ENCODE data around the gene ARHGAP33.

The ARHGAP33 gene

GRCh38 chr19:35731353-35731752 lies 44.0 kb upstream of the ARHGAP33 start:
- no peak for TF ChIP-seq EZH2phosphoT487 (IDR thresholded peaks at IDR 0.05; ENCODE audit: borderline replicate concordance)
- TF ChIP-seq, protein P1, sequence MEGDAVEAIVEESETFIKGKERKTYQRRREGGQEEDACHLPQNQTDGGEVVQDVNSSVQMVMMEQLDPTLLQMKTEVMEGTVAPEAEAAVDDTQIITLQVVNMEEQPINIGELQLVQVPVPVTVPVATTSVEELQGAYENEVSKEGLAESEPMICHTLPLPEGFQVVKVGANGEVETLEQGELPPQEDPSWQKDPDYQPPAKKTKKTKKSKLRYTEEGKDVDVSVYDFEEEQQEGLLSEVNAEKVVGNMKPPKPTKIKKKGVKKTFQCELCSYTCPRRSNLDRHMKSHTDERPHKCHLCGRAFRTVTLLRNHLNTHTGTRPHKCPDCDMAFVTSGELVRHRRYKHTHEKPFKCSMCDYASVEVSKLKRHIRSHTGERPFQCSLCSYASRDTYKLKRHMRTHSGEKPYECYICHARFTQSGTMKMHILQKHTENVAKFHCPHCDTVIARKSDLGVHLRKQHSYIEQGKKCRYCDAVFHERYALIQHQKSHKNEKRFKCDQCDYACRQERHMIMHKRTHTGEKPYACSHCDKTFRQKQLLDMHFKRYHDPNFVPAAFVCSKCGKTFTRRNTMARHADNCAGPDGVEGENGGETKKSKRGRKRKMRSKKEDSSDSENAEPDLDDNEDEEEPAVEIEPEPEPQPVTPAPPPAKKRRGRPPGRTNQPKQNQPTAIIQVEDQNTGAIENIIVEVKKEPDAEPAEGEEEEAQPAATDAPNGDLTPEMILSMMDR (conservative IDR thresholded peaks at IDR 0.05; ENCODE audit: low read length), result no peak
- H3K9me3 ChIP-seq (ENCODE audit: insufficient read depth, low read depth, low read length), result no peaks in the 10 kb centered on the region
- no peaks in the 10 kb centered on the region for H3K4me1 ChIP-seq (ENCODE audit: insufficient read depth, low read length, poor library complexity, severe bottlenecking)
- H3K9me2 ChIP-seq (replicated peaks; ENCODE audit: low read depth, low read length), result no peaks in the 10 kb centered on the region
- H3K36me3 ChIP-seq (ENCODE audit: insufficient read depth, low read length), result peaks cover 47% of the 10 kb centered on the region; the same call in 1 of the 2 replicates
- no peak overlapping the region for H3K4me2 ChIP-seq (ENCODE audit: low read depth, low read length, poor library complexity, severe bottlenecking)
- H4K20me1 ChIP-seq (ENCODE audit: insufficient read depth, low read length, poor library complexity, severe bottlenecking), result no peaks in the 10 kb centered on the region
- no peaks in the 10 kb centered on the region for H3K79me2 ChIP-seq (ENCODE audit: insufficient read depth, low read length)
- H3F3A ChIP-seq (ENCODE audit: low read depth), result no peaks in the 10 kb centered on the region
- H3K4me3 ChIP-seq (ENCODE audit: low read length, poor library complexity, severe bottlenecking), result no peak overlapping the region
- H2AFZ ChIP-seq (ENCODE audit: low read length), result no peak overlapping the region
- no peak overlapping the region for H3K9ac ChIP-seq (ENCODE audit: low read depth, low read length, poor library complexity, severe bottlenecking)
- no peaks in the 10 kb centered on the region for H3K27me3 ChIP-seq (ENCODE audit: insufficient read depth, low read length, poor library complexity, severe bottlenecking)

- no peaks in the 10 kb centered on the region for H3K9me3 ChIP-seq (ENCODE audit: insufficient read depth, low read depth, low read length)
- no peaks in the 10 kb centered on the region for H3K9me2 ChIP-seq (replicated peaks; ENCODE audit: low read depth, low read length)
These were observed 43.5 kb upstream of the ARHGAP33 start for GRCh38 chr19:35731779-35732405.

DNA sequence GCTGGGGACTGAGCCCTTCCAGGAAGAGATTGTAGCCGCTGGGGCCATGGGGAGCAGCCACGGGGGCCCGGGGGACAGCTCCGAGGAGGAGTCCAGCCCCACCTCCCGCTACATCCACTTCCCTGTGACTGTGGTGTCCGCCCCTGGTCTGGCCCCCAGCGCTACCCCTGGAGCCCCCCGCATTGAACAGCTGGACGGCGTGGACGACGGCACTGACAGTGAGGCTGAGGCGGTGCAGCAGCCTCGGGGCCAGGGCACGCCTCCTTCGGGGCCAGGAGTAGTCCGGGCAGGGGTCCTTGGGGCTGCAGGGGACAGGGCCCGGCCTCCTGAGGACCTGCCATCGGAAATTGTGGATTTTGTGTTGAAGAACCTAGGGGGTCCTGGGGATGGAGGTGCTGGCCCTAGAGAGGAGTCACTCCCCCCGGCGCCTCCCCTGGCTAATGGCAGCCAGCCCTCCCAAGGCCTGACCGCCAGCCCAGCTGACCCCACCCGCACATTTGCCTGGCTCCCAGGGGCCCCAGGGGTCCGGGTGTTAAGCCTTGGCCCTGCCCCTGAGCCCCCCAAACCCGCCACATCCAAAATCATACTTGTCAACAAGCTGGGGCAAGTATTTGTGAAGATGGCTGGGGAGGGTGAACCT lies 42.7 kb upstream of the ARHGAP33 start:
- Histone ChIP-seq H3K9me2 (replicated peaks; ENCODE audit: low read depth, low read length) (no peaks in the 10 kb centered on the region), H4K20me1 (ENCODE audit: insufficient read depth, low read length, poor library complexity, severe bottlenecking) (no peaks in the 10 kb centered on the region), H3K36me3 (ENCODE audit: insufficient read depth, low read length) (peaks cover 45% of the 10 kb centered on the region; the same call in 1 of the 2 replicates), H3K9me3 (ENCODE audit: insufficient read depth, low read depth, low read length) (no peaks in the 10 kb centered on the region), H3K9ac (ENCODE audit: low read depth, low read length, poor library complexity, severe bottlenecking) (no peak overlapping the region), H3K4me3 (ENCODE audit: low read length, poor library complexity, severe bottlenecking) (no peak overlapping the region), H2AFZ (ENCODE audit: low read length) (no peak overlapping the region), H3K4me2 (ENCODE audit: low read depth, low read length, poor library complexity, severe bottlenecking) (no peak overlapping the region), H3K27me3 (ENCODE audit: insufficient read depth, low read length, poor library complexity, severe bottlenecking) (no peaks in the 10 kb centered on the region), H3K79me2 (ENCODE audit: insufficient read depth, low read length) (no peaks in the 10 kb centered on the region), H3F3A (ENCODE audit: low read depth) (no peaks in the 10 kb centered on the region), H3K4me1 (ENCODE audit: insufficient read depth, low read length, poor library complexity, severe bottlenecking) (no peaks in the 10 kb centered on the region)
- no peak for TF ChIP-seq EZH2phosphoT487 (IDR thresholded peaks at IDR 0.05; ENCODE audit: borderline replicate concordance)
- TF ChIP-seq, protein P1 (conservative IDR thresholded peaks at IDR 0.05; ENCODE audit: low read length), result no peak

More at GRCh38 chr19:35731779-35732405, 43.5 kb upstream of the ARHGAP33 start:
- no peaks in the 10 kb centered on the region for H3K27me3 ChIP-seq (ENCODE audit: insufficient read depth, low read length, poor library complexity, severe bottlenecking)
- no peak overlapping the region for H2AFZ ChIP-seq (ENCODE audit: low read length)
- no peaks in the 10 kb centered on the region for H3K79me2 ChIP-seq (ENCODE audit: insufficient read depth, low read length)
- H4K20me1 ChIP-seq (ENCODE audit: insufficient read depth, low read length, poor library complexity, severe bottlenecking), result no peaks in the 10 kb centered on the region
- TF ChIP-seq EZH2phosphoT487 (IDR thresholded peaks at IDR 0.05; ENCODE audit: borderline replicate concordance), result no peak
- TF ChIP-seq, protein P1 (conservative IDR thresholded peaks at IDR 0.05; ENCODE audit: low read length), result no peak
- no peak overlapping the region for H3K9ac ChIP-seq (ENCODE audit: low read depth, low read length, poor library complexity, severe bottlenecking)
- H3K4me2 ChIP-seq (ENCODE audit: low read depth, low read length, poor library complexity, severe bottlenecking), result no peak overlapping the region
- H3K4me3 ChIP-seq (ENCODE audit: low read length, poor library complexity, severe bottlenecking), result no peak overlapping the region
- no peaks in the 10 kb centered on the region for H3K4me1 ChIP-seq (ENCODE audit: insufficient read depth, low read length, poor library complexity, severe bottlenecking)
- peaks cover 48% of the 10 kb centered on the region; the same call in 1 of the 2 replicates for H3K36me3 ChIP-seq (ENCODE audit: insufficient read depth, low read length)
- H3F3A ChIP-seq (ENCODE audit: low read depth), result no peaks in the 10 kb centered on the region

Data from Loucy (cell line).